ENCODE data around the gene LRRC45.

- TF ChIP-seq CTCF (IDR thresholded peaks at IDR 0.05; ENCODE audit: low read depth, low read length) (no peak), POLR2A (IDR thresholded peaks at IDR 0.05; ENCODE audit: extremely low read depth, insufficient read length) (no peak)
Measured at GRCh38 chr17:82048571-82048971, 25.5 kb downstream of the LRRC45 start.
